Measurements from ENCODE around the gene GPHN. TPM values are rescaled to one million over a fixed set of nuclear protein-coding genes. Genes with fewer than 3 reads are reported as not detected.

GPHN gene
- total and polyA plus RNA-seq, 2 donors (not counting 3 experiments of a cell fraction or from before 2014, with no cell fraction given), result 5.1 to 23.2 TPM

- H3K9me1 ChIP-seq (replicated peaks; ENCODE audit: control insufficient read depth, extremely low read depth, insufficient read depth, low read length), result no peaks in the 10 kb centered on the region
- TF ChIP-seq, protein P1, sequence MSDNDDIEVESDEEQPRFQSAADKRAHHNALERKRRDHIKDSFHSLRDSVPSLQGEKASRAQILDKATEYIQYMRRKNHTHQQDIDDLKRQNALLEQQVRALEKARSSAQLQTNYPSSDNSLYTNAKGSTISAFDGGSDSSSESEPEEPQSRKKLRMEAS (IDR thresholded peaks at IDR 0.05; ENCODE audit: insufficient read depth, insufficient read length), result no peak
- TF ChIP-seq POLR2AphosphoS5 (IDR thresholded peaks at IDR 0.05; ENCODE audit: insufficient read depth, low read depth, low read length) (no peak), EZH2 (IDR thresholded peaks at IDR 0.05; ENCODE audit: borderline replicate concordance, low read depth, low read length, severe bottlenecking) (no peak), MYC (IDR thresholded peaks at IDR 0.05; ENCODE audit: low read depth, low read length) (no peak), GATA2 (IDR thresholded peaks at IDR 0.05; ENCODE audit: insufficient read depth, insufficient read length, low read depth, low read length) (no peak), JUN (IDR thresholded peaks at IDR 0.05; ENCODE audit: borderline replicate concordance, insufficient read depth, insufficient read length, low read depth) (no peak)
- ChIA-PET CTCF (interaction anchor here (2.0 kb wide), 1 partner anchor 9 kb away, joined by 5 read pairs; no protein-coding TSS in a partner anchor), POLR2A (no interaction called here)
- no peaks in the 10 kb centered on the region for H3K27me3 ChIP-seq (ENCODE audit: control insufficient read depth in 2 of 2, insufficient read depth in 2 of 2, low read length in 2 of 2)
- H3K4me2 ChIP-seq (ENCODE audit: insufficient read depth, low read length), result no peak within 1 kb of the TSS
- no peaks in the 10 kb centered on the region for H3K9me3 ChIP-seq (replicated peaks; ENCODE audit: control insufficient read depth, insufficient read depth, low read length)
- H3K4me1 ChIP-seq (ENCODE audit: control insufficient read depth, extremely low read depth, insufficient read depth, low read length), result no peaks in the 10 kb centered on the region
- no TSS peak for BruUV-seq (replicated peaks)
- H3K9ac ChIP-seq (replicated peaks; ENCODE audit: extremely low read depth, insufficient read depth, low read length), result no peak within 1 kb of the TSS
- no peak within 1 kb of the TSS for H3K4me3 ChIP-seq (replicated peaks in 1 of 3; ENCODE audit: insufficient read depth in 1 of 3, low read depth in 1 of 3, low read length in 3 of 3)
- H3K79me2 ChIP-seq (ENCODE audit: control insufficient read depth, insufficient read depth, low read length), result no peaks in the 10 kb centered on the region
- dilution Hi-C loops (cut with MboI; ENCODE audit: extremely low pct_ligation_motif_present, low sequenced_read_pairs) (no loop called here), intact Hi-C loops (cut with micrococcal nuclease) (no loop called here)
- H4K20me1 ChIP-seq (replicated peaks; ENCODE audit: control insufficient read depth, extremely low read depth, insufficient read depth, low read length), result no peaks in the 10 kb centered on the region
- no peak within 1 kb of the TSS for H2AFZ ChIP-seq (ENCODE audit: low read depth, low read length)
- H3K36me3 ChIP-seq (ENCODE audit: control insufficient read depth in 2 of 2, extremely low read depth in 1 of 2, insufficient read depth in 2 of 2, low read length in 2 of 2), result no peaks in the 10 kb centered on the region
- DNase-seq (ENCODE audit: low read depth, low spot score) (no peak), FAIRE-seq (no peak)
- no peak within 1 kb of the TSS for H3K27ac ChIP-seq (ENCODE audit: insufficient read depth, low read depth, low read length)
These were observed 22.0 kb upstream of the GPHN start, which contains the start of gene CCDC196 for GRCh38 chr14:66485910-66486421. CCDC196 (plus strand) TSS chr14:66486371; CDS start chr14:66486503, 132 bp downstream.

- dilution Hi-C loops (cut with MboI; ENCODE audit: extremely low pct_ligation_motif_present, low sequenced_read_pairs), result no loop called here
- Histone ChIP-seq H3K9ac (replicated peaks; ENCODE audit: extremely low read depth, insufficient read depth, low read length) (no peak overlapping the region), H3K36me3 (ENCODE audit: control insufficient read depth in 2 of 2, extremely low read depth in 1 of 2, insufficient read depth in 2 of 2, low read length in 2 of 2) (no peaks in the 10 kb centered on the region), H2AFZ (ENCODE audit: low read depth, low read length) (no peak overlapping the region), H4K20me1 (replicated peaks; ENCODE audit: control insufficient read depth, extremely low read depth, insufficient read depth, low read length) (no peaks in the 10 kb centered on the region), H3K9me3 (replicated peaks; ENCODE audit: control insufficient read depth, insufficient read depth, low read length) (no peaks in the 10 kb centered on the region), H3K79me2 (ENCODE audit: control insufficient read depth, insufficient read depth, low read length) (no peaks in the 10 kb centered on the region), H3K4me1 (ENCODE audit: control insufficient read depth, extremely low read depth, insufficient read depth, low read length) (no peaks in the 10 kb centered on the region), H3K4me2 (ENCODE audit: insufficient read depth, low read length) (no peak overlapping the region), H3K4me3 (replicated peaks in 1 of 3; ENCODE audit: insufficient read depth in 1 of 3, low read depth in 1 of 3, low read length in 3 of 3) (no peak overlapping the region), H3K27me3 (ENCODE audit: control insufficient read depth in 2 of 2, insufficient read depth in 2 of 2, low read length in 2 of 2) (no peaks in the 10 kb centered on the region), H3K27ac (ENCODE audit: insufficient read depth, low read depth, low read length) (no peak overlapping the region), H3K9me1 (replicated peaks; ENCODE audit: control insufficient read depth, extremely low read depth, insufficient read depth, low read length) (no peaks in the 10 kb centered on the region)
- DNase-seq (ENCODE audit: low read depth, low spot score), result no peak
- no TSS peak for BruUV-seq (replicated peaks)
- ChIA-PET CTCF (interaction anchor here (2.0 kb wide), 1 partner anchor 10 kb away, joined by 5 read pairs; no protein-coding TSS in a partner anchor), POLR2A (no interaction called here)
- FAIRE-seq, result no peak
- TF ChIP-seq JUN (IDR thresholded peaks at IDR 0.05; ENCODE audit: borderline replicate concordance, insufficient read depth, insufficient read length, low read depth), result no peak
- intact Hi-C loops (cut with micrococcal nuclease), result no loop called here
These were observed 20.8 kb upstream of the GPHN start for GRCh38 chr14:66487164-66487563.
